ENCODE measurements around the gene RIPOR2. TPM values are rescaled to one million over a fixed set of nuclear protein-coding genes. Genes with fewer than 3 reads are reported as not detected.

The RIPOR2 gene
- total RNA-seq, 1 donor from 2014 or later = 1.1 TPM

DNA sequence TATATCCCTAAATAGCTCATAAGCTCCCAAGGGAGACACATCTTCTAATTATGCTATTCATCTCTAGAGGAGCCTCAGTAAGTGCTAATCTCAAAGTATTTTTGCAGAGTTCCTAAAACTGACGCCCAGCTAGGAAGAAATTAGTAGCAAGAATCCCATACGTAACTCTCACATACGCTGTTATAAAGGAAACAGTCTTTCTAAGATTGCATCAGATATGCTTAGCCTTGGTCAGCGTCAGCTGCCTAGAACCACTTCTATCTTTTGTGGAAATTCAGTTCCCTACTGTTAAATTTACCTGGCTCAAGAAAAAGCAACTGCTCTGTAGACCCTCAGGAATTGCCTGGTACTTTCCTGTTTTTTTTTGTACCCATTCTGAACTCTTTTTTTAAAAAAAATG lies 13.6 kb downstream of the RIPOR2 start:
- H3K27ac Mint-ChIP-seq (ENCODE audit: unreplicated experiment) = no peak overlapping the region
- H3K27me3 Mint-ChIP-seq (ENCODE audit: unreplicated experiment) = peaks cover 4% of the 10 kb centered on the region
- H3K36me3 Mint-ChIP-seq (ENCODE audit: low read depth, unreplicated experiment) = no peaks in the 10 kb centered on the region
- TF ChIP-seq CTCF (IDR thresholded peaks at IDR 0.05; ENCODE audit: unreplicated experiment) = no peak
- no peaks in the 10 kb centered on the region for H3K9me3 Mint-ChIP-seq (ENCODE audit: unreplicated experiment)
- H3K4me3 Mint-ChIP-seq (ENCODE audit: unreplicated experiment) = no peak overlapping the region
- DNase-seq (ENCODE audit: low spot score) = no peak
- peaks cover 27% of the 10 kb centered on the region for H3K4me1 Mint-ChIP-seq (ENCODE audit: unreplicated experiment)

GRCh38 chr6:24920136-24920535 lies 15.6 kb downstream of the RIPOR2 start:
- DNase-seq (ENCODE audit: low spot score) = no peak
- TF ChIP-seq CTCF (IDR thresholded peaks at IDR 0.05; ENCODE audit: unreplicated experiment) = no peak
- no peaks in the 10 kb centered on the region for H3K9me3 Mint-ChIP-seq (ENCODE audit: unreplicated experiment)
- H3K4me1 Mint-ChIP-seq (ENCODE audit: unreplicated experiment) = peaks cover 24% of the 10 kb centered on the region
- no peak overlapping the region for H3K4me3 Mint-ChIP-seq (ENCODE audit: unreplicated experiment)
- H3K27ac Mint-ChIP-seq (ENCODE audit: unreplicated experiment) = no peak overlapping the region
- H3K36me3 Mint-ChIP-seq (ENCODE audit: low read depth, unreplicated experiment) = no peaks in the 10 kb centered on the region
- H3K27me3 Mint-ChIP-seq (ENCODE audit: unreplicated experiment) = peaks cover 6% of the 10 kb centered on the region

DNA sequence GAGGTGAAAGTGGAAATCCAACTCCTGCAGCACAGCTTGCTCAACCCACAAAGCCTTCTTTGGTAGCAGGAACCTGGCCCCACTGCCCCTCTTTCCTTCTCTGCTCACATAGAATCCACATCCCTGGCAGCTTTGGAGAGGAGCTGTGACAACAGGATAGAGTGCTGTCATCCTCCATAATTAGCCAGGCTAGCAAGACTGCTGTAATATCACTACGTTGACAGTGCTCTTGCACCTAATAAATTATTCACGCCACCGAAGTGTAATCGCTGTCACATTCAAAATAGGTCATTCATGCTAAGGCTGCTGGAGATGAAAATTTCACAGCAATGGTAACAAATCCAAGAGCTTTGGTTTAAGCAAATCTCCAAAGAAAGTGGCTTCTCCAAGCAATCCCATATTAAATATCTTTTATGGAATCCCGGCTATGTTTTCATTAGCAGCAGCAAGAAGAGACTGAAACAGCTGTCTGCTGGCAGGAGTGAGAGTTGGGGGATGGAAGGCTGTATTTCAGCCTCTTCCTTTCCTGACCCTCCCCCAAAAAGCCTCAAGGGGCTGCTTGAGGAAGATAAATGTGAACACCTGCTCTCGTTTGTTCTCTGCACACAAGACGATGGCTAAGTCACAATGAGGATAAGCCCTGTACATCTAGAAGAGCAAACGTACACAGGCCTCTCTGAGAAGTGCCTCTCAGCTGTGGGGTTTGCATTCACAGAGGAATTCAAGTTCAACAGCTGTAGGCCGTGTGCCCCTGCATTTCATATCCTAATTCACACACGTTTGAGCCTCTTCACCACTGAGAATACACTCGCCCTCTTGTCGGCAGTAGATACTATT lies 16.5 kb downstream of the RIPOR2 start:
- no peak for DNase-seq (ENCODE audit: low spot score)

GRCh38 chr6:24918641-24919055 lies 17.1 kb downstream of the RIPOR2 start:
- Mint-ChIP-seq H3K27me3 (ENCODE audit: unreplicated experiment) (peaks cover 6% of the 10 kb centered on the region), H3K9me3 (ENCODE audit: unreplicated experiment) (no peaks in the 10 kb centered on the region)

More for the DNA sequence above, 16.5 kb downstream of the RIPOR2 start:
- Mint-ChIP-seq H3K4me1 (ENCODE audit: unreplicated experiment) (peaks cover 24% of the 10 kb centered on the region), H3K36me3 (ENCODE audit: low read depth, unreplicated experiment) (no peaks in the 10 kb centered on the region), H3K9me3 (ENCODE audit: unreplicated experiment) (no peaks in the 10 kb centered on the region), H3K4me3 (ENCODE audit: unreplicated experiment) (no peak overlapping the region), H3K27me3 (ENCODE audit: unreplicated experiment) (peaks cover 6% of the 10 kb centered on the region), H3K27ac (ENCODE audit: unreplicated experiment) (no peak overlapping the region)
- no peak for TF ChIP-seq CTCF (IDR thresholded peaks at IDR 0.05; ENCODE audit: unreplicated experiment)

More at GRCh38 chr6:24918641-24919055, 17.1 kb downstream of the RIPOR2 start:
- H3K4me1 Mint-ChIP-seq (ENCODE audit: unreplicated experiment) = peaks cover 24% of the 10 kb centered on the region
- H3K27ac Mint-ChIP-seq (ENCODE audit: unreplicated experiment) = no peak overlapping the region
- no peak for TF ChIP-seq CTCF (IDR thresholded peaks at IDR 0.05; ENCODE audit: unreplicated experiment)
- DNase-seq (ENCODE audit: low spot score) = no peak
- no peaks in the 10 kb centered on the region for H3K36me3 Mint-ChIP-seq (ENCODE audit: low read depth, unreplicated experiment)
- H3K4me3 Mint-ChIP-seq (ENCODE audit: unreplicated experiment) = no peak overlapping the region
